ENCODE measurements around the gene METTL27. TPM values are rescaled to one million over a fixed set of nuclear protein-coding genes. Genes with fewer than 3 reads are reported as not detected.
"Not testable (repeated sequence)": the region's sequence is repeated elsewhere in the genome, so short reads cannot be mapped to it uniquely, and the experiment has no call there.

The METTL27 gene
- total RNA-seq, 4 donors from 2014 or later, result 0.93 to 7.8 (median 3.5) TPM

DNA sequence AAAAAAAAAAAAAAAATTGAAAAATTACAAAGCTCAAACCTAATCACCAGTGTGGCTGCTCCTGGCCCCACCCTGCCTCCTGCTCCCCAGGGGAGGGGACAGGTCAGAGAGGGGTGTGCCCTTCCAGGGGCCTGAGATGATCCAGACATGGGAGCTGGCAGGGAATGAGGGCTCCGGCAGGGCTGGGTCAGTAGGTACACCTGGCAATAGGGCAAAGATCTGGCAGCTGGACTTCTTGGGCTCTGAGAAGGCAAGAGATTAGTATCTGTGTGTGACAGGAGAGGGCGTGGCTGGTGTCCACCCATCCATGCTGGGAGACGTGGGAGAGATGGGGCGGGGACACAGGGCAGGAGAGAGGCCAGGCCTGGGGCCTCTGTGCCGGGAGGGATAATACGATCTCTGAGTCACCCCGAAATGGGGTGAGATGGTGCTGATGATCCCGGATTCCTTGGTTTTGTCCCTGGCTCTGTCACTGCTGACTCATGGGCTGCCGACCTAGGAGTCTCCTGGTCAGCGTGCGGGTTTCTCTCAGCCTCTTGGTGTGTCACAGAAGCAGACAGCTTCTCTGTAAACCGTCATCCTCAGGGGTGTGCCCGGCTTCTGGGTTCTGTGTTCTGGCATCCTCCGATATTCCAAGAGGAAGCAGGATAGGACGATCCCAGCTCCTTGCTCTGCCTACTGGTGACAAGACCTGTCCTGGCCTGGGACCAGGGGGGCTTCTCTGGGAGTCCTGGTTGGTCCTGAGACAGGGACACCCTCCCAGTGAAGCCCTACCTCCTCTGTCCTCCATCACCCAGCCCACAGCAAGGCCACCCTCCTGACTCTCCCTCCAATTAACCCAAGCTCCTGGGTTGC, 19.8 kb downstream of the METTL27 start:
- H3K4me3 ChIP-seq, result no peak overlapping the region
- H3K9me3 ChIP-seq, result no peaks in the 10 kb centered on the region
- ATAC-seq, result peak; percentile 81
- H3K36me3 ChIP-seq, result no peaks in the 10 kb centered on the region
- H3K27me3 ChIP-seq, result no peaks in the 10 kb centered on the region
- H3K27ac ChIP-seq, result peak overlapping the region in 1 of 4 donors; percentile 48
- 43 to 61% methylated on average over 2 to 5 of the region's 15 CpGs for WGBS, 2 donors (ENCODE audit: low coverage in 1 of 2)
- TF ChIP-seq CTCF (IDR thresholded peaks at IDR 0.05) (no peak), POLR2A (IDR thresholded peaks at IDR 0.05) (no peak), POLR2AphosphoS5 (IDR thresholded peaks at IDR 0.05) (no peak), EP300 (IDR thresholded peaks at IDR 0.05) (no peak)
- peaks cover 0 to 4% (median 2%) of the 10 kb centered on the region in 3 donors for H3K4me1 ChIP-seq

DNA sequence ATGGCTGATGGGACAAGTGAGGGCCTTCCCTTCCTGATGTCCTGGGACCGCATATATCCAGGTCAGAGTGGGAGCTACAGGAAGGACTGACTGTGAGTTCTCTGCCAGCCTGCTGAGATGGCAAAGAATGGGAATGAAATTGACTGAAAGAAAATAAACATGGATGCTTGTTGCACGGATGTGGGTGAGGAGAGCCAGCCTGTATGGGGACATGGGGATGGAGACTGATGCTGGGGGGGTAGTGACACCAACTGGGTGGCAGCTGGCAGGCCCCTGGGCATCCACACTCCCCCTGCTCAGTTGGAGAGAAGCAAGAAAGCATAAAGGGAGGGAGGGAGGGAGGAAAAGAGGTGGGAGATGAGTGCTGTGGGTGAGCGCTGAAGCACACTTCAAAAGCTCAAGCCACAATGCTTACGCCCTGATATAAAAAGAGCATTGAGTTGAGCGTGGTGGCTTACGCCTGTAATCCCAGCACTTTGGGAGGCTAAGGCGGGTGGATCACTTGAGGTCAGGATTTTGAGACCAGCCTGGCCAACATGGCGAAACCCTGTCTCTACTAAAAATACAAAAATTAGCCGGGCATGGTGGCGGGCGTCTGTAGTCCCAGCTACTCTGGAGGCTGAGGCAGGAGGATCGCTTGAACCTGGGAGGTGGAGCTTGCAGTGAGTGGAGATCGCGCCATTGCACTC, 20.6 kb downstream of the METTL27 start:
- H3K27me3 ChIP-seq, H3K36me3 ChIP-seq, H3K4me3 ChIP-seq, H3K27ac ChIP-seq, ATAC-seq, H3K9me3 ChIP-seq, H3K4me1 ChIP-seq: not testable (repeated sequence)
- 92 to 94% methylated on average over 5 to 7 of the region's 14 CpGs for WGBS, 2 donors (ENCODE audit: low coverage in 1 of 2)

DNA sequence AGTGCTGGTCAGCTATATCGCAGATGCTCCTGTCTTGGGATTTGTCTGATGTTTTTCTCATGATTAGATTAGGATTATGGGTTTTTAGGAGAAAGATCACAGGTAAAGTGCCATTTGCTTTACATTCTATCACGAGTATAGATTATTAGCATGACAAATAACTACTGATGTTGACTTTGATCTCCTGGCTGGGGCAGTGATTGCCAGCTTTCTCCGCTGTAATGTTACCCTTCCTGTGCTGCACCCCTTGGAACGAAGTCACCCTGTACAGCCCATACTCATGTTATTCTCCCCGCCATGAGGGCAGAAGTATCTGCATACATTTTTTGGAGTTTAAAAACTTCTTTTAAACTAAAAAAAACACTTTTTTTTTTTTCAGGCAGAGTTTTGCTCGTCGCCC, 22.3 kb downstream of the METTL27 start:
- WGBS, 2 donors (ENCODE audit: low coverage in 1 of 2), result 80 to 85% methylated on average over 5 to 7 of the region's 7 CpGs
- no peak for TF ChIP-seq CTCF (IDR thresholded peaks at IDR 0.05)
- TF ChIP-seq EP300 (IDR thresholded peaks at IDR 0.05), result no peak
- no peak for TF ChIP-seq POLR2A (IDR thresholded peaks at IDR 0.05)
- no peak for TF ChIP-seq POLR2AphosphoS5 (IDR thresholded peaks at IDR 0.05)
- Histone ChIP-seq H3K4me1 (no peaks in the 10 kb centered on the region), H3K27ac (no peak overlapping the region), H3K4me3 (no peak overlapping the region), H3K27me3 (no peaks in the 10 kb centered on the region), H3K36me3 (no peaks in the 10 kb centered on the region), H3K9me3 (no peaks in the 10 kb centered on the region)
- ATAC-seq, result no peak

- Histone ChIP-seq H3K9me3 (no peaks in the 10 kb centered on the region), H3K27me3 (no peaks in the 10 kb centered on the region), H3K36me3 (no peaks in the 10 kb centered on the region), H3K4me3 (no peak overlapping the region), H3K4me1 (no peaks in the 10 kb centered on the region), H3K27ac (no peak overlapping the region)
- WGBS, 2 donors (ENCODE audit: low coverage in 1 of 2), result 91 to 100% methylated on average over 1 to 6 of the region's 6 CpGs
- no peak for ATAC-seq
- TF ChIP-seq EP300 (IDR thresholded peaks at IDR 0.05) (no peak), POLR2AphosphoS5 (IDR thresholded peaks at IDR 0.05) (no peak), POLR2A (IDR thresholded peaks at IDR 0.05) (no peak), CTCF (IDR thresholded peaks at IDR 0.05) (no peak)
Measured at GRCh38 chr7:73817121-73817520, 25.2 kb downstream of the METTL27 start.

DNA sequence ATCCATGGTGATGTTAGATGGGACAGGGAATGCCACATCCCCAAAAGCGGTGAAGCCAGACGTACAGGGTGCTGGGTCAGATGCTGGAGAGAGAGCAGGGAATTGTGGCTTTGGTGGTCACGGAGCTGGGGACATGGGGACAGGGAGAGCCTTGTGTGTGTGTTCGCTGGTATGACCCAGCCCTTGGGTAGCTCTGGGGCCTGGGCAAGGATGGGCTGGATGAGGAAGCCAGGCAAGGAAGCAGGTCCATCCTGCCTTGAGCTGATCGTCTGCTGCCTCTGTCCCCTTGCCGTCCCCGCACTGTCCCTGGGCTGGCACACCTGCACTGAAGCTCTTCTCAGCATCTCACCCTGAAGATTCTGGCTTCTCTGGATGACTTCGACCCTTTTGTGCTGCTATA, 26.9 kb downstream of the METTL27 start:
- WGBS, 2 donors (ENCODE audit: low coverage in 1 of 2), result 67 to 87% methylated on average over 4 to 8 of the region's 8 CpGs
- Histone ChIP-seq H3K4me3 (no peak overlapping the region), H3K27ac (no peak overlapping the region), H3K36me3 (no peaks in the 10 kb centered on the region), H3K9me3 (no peaks in the 10 kb centered on the region), H3K27me3 (peaks cover 13% of the 10 kb centered on the region), H3K4me1 (no peaks in the 10 kb centered on the region)
- no peak for TF ChIP-seq POLR2A (IDR thresholded peaks at IDR 0.05)
- TF ChIP-seq CTCF (IDR thresholded peaks at IDR 0.05), result no peak
- TF ChIP-seq EP300 (IDR thresholded peaks at IDR 0.05), result no peak
- no peak for TF ChIP-seq POLR2AphosphoS5 (IDR thresholded peaks at IDR 0.05)
- no peak for ATAC-seq

Data from gastroesophageal sphincter (tissue), 4 donors.